Stimulated activated CD8-positive, alpha-beta memory T cell treated with anti-CD3 and anti-CD28 coated beads, Interleukin-12 subunit alpha, Interleukin-12 subunit beta, amount 100 ng/mL, for 24 hours (primary cell): ENCODE results near the gene GABRP.

Experiments
- DNase-seq: peaks from one replicate; pipeline ENCODE4 v3.0.0-alpha.2; 2020; ENCODE audit errors: extremely low read depth

GABRP gene

GRCh38 chr5:170861667-170861916 lies 78.1 kb downstream of the GABRP start:
- DNase-seq = no peak

- no peak for DNase-seq
Measured at GRCh38 chr5:170861917-170862766, 78.6 kb downstream of the GABRP start, which contains the start of gene RANBP17. Gene RANBP17, plus strand, starts transcription at chr5:170862018.

GRCh38 chr5:170863646-170864045 lies 80.1 kb downstream of the GABRP start:
- no peak for DNase-seq
